IMR-90 (cell line): ENCODE measurements around the gene ROBO1. TPM values are rescaled to one million over a fixed set of nuclear protein-coding genes. Genes with fewer than 3 reads are reported as not detected.

ENCODE experiments used
- ATAC-seq: fragments of 200-7000 bp; cut with Tn5 transposase; 2 replicates; pipeline ENCODE4 v1.9.1; 2020; ENCODE audit warnings: low read depth, mild to moderate bottlenecking, moderate library complexity
- BruUV-seq: library from RNA; stranded (reverse); fragments of 400-500 nt; replicated peaks from 2 replicates; lab custom pipeline; 2021; lab: Mats Ljungman, UMichigan
- CTCF ChIA-PET: fragments of 300-600 bp; formaldehyde crosslinking; extraction: SDS; loops from one replicate; lab custom pipeline; 2021; ENCODE audit warnings: antibody characterized with exemption; lab: Yijun Ruan, JAX
- POLR2A ChIA-PET: fragments of 300-600 bp; sonication (Branson Sonifier 250); formaldehyde crosslinking; loops from one replicate; lab custom pipeline; 2022; ENCODE audit warnings: antibody characterized with exemption; ENCODE audit not compliant: unreplicated experiment; lab: Charles Lee
- DNase-seq: peaks from one replicate; pipeline ENCODE4 v3.0.0; 2013
- H2AFZ ChIP-seq: replicated peaks from 2 replicates; pipeline ENCODE3; 2013; ENCODE audit warnings: low read length, mild to moderate bottlenecking; ENCODE audit not compliant: poor library complexity
- H2AK5ac ChIP-seq: 2 replicates; pipeline ENCODE4 v1.6.1; 2013; ENCODE audit warnings: low read depth, low read length, inconsistent platforms
- H2AK9ac ChIP-seq: replicated peaks from 2 replicates; pipeline ENCODE3; 2013; ENCODE audit warnings: mild to moderate bottlenecking, low read depth, low read length, moderate library complexity; ENCODE audit not compliant: poor library complexity
- H2BK120ac ChIP-seq: 2 replicates; pipeline ENCODE4 v1.6.1; 2013; ENCODE audit warnings: low read depth, low read length, inconsistent platforms
- H2BK15ac ChIP-seq: 3 replicates; pipeline ENCODE4 v1.6.1; 2013; ENCODE audit warnings: low read depth, low read length, inconsistent platforms
- H2BK20ac ChIP-seq: 2 replicates; pipeline ENCODE4 v1.6.1; 2013; ENCODE audit warnings: low read depth, mild to moderate bottlenecking, inconsistent platforms, low read length, moderate library complexity
- H2BK5ac ChIP-seq: 2 replicates; pipeline ENCODE4 v1.6.1; 2013; ENCODE audit warnings: mild to moderate bottlenecking, low read depth, low read length, inconsistent platforms; ENCODE audit not compliant: poor library complexity, severe bottlenecking
- H3K14ac ChIP-seq: replicated peaks from 2 replicates; pipeline ENCODE4 v1.6.1; 2013; ENCODE audit warnings: low read depth, low read length, inconsistent platforms
- H3K18ac ChIP-seq: 2 replicates; pipeline ENCODE4 v1.6.1; 2013; ENCODE audit warnings: low read depth, low read length, control low read depth
- H3K23ac ChIP-seq: 2 replicates; pipeline ENCODE4 v1.6.1; 2013; ENCODE audit warnings: low read depth, low read length, inconsistent platforms
- H3K27ac ChIP-seq: 2 replicates; pipeline ENCODE4 v1.5.1; 2013; ENCODE audit warnings: mild to moderate bottlenecking, control low read depth, low read length; ENCODE audit not compliant: insufficient read depth
- H3K27me3 ChIP-seq: 2 replicates; pipeline ENCODE4 v1.6.1; 2013; ENCODE audit warnings: low read length; ENCODE audit not compliant: control insufficient read depth, insufficient read depth
- H3K36me3 ChIP-seq: 2 replicates; pipeline ENCODE4 v1.6.1; 2013; ENCODE audit warnings: low read length, mixed read lengths; ENCODE audit not compliant: control insufficient read depth, insufficient read depth
- H3K4ac ChIP-seq: 2 replicates; pipeline ENCODE4 v1.6.1; 2013; ENCODE audit warnings: low read depth, low read length, inconsistent platforms
- H3K4me1 ChIP-seq: 2 replicates; pipeline ENCODE4 v1.6.1; 2013; ENCODE audit warnings: low read length, mixed read lengths; ENCODE audit not compliant: control insufficient read depth, insufficient read depth
- H3K4me2 ChIP-seq: 2 replicates; pipeline ENCODE4 v1.6.1; 2013; ENCODE audit warnings: low read depth, mild to moderate bottlenecking, control low read depth, low read length, moderate library complexity
- H3K4me3 ChIP-seq: 2 replicates; pipeline ENCODE4 v1.5.1; 2013; ENCODE audit warnings: low read depth, mild to moderate bottlenecking, control low read depth, low read length, moderate library complexity; ENCODE audit not compliant: insufficient read depth
- H3K56ac ChIP-seq: 2 replicates; pipeline ENCODE4 v1.6.1; 2013; ENCODE audit warnings: low read length, inconsistent platforms; ENCODE audit not compliant: insufficient read depth; ENCODE audit errors: extremely low read depth
- H3K79me1 ChIP-seq, 2 experiments: 2 replicates each; pipeline ENCODE4 v1.6.1; 2013; ENCODE audit warnings: low read length in 2 of 2, inconsistent platforms in 1 of 2, low read depth in 1 of 2
- H3K9ac ChIP-seq: 2 replicates; pipeline ENCODE4 v1.6.1; 2013; ENCODE audit warnings: low read depth, low read length, control low read depth
- H3K9me1 ChIP-seq: 2 replicates; pipeline ENCODE4 v1.6.1; 2013; ENCODE audit warnings: low read length, inconsistent platforms; ENCODE audit not compliant: insufficient read depth
- H3K9me3 ChIP-seq: 2 replicates; pipeline ENCODE4 v1.6.1; 2013; ENCODE audit warnings: low read length; ENCODE audit not compliant: control insufficient read depth, insufficient read depth
- H4K20me1 ChIP-seq: 2 replicates; pipeline ENCODE4 v1.6.1; 2013; ENCODE audit warnings: low read length, inconsistent platforms; ENCODE audit not compliant: insufficient read depth
- H4K5ac ChIP-seq: 2 replicates; pipeline ENCODE4 v1.6.1; 2013; ENCODE audit warnings: mild to moderate bottlenecking, low read depth, low read length, control low read depth
- H4K8ac ChIP-seq, 2 experiments: 2 replicates each; pipeline ENCODE4 v1.6.1; 2013; ENCODE audit warnings: low read depth in 2 of 2, low read length in 2 of 2, control low read depth in 1 of 2, inconsistent platforms in 1 of 2
- H4K91ac ChIP-seq: 2 replicates; pipeline ENCODE4 v1.6.1; 2013; ENCODE audit warnings: low read depth, low read length, inconsistent platforms; ENCODE audit not compliant: insufficient read depth
- CHD1 ChIP-seq: IDR thresholded peaks from 2 replicates; pipeline ENCODE4 v1.6.1; 2012; ENCODE audit warnings: low read depth, low read length, improper control_type of control experiment
- ELK1 ChIP-seq: fragments of 150-350 bp; IDR thresholded peaks from 2 replicates; pipeline ENCODE4 v1.6.1; 2016; ENCODE audit warnings: low read depth, mild to moderate bottlenecking, low read length, moderate library complexity, borderline replicate concordance
- MXI1 ChIP-seq: IDR thresholded peaks from 2 replicates; pipeline ENCODE4 v1.6.1; 2012; ENCODE audit warnings: low read depth, mild to moderate bottlenecking, low read length, moderate library complexity, borderline replicate concordance
- POLR2A ChIP-seq: IDR thresholded peaks from 2 replicates; pipeline ENCODE4 v1.6.1; 2012; ENCODE audit warnings: mild to moderate bottlenecking, low read depth, low read length
- RCOR1 ChIP-seq: IDR thresholded peaks from 2 replicates; pipeline ENCODE4 v1.6.1; 2012; ENCODE audit warnings: mild to moderate bottlenecking, low read length, improper control_type of control experiment; ENCODE audit not compliant: insufficient replicate concordance
- RFX5 ChIP-seq: IDR thresholded peaks from 2 replicates; pipeline ENCODE4 v1.8.0; 2012; ENCODE audit warnings: low read depth, mild to moderate bottlenecking, low read length, moderate library complexity
- WGBS, 2 experiments: methylation state at CpG; one replicate each; pipeline versions ENCODE4 v1.1.5 to v1.1.7; 2013; ENCODE audit warnings: missing lambda C conversion rate in 2 of 2; ENCODE audit not compliant: insufficient read length in 1 of 2; ENCODE audit errors: extremely low coverage in 2 of 2; 5-methylcytosine and 5-hydroxymethylcytosine counted together
- dilution Hi-C: fragments of 300-500 bp; cut with HindIII; formaldehyde crosslinking; loops from one replicate; pipeline ENCODE4 v1.14.3; 2018; ENCODE audit warnings: low sequenced_read_pairs; ENCODE audit not compliant: unreplicated experiment
- in situ Hi-C: fragments of 300-500 bp; cut with MboI; formaldehyde crosslinking; loops from 3 replicates; pipeline ENCODE4 v1.14.3; 2019; ENCODE audit warnings: low sequenced_read_pairs, inconsistent platforms, mixed read lengths
- intact Hi-C: fragments of 100-400 bp; cut with micrococcal nuclease; formaldehyde crosslinking; loops from 2 replicates; pipeline ENCODE4 v1.10.0; 2022
- polyA plus RNA-seq, 3 experiments: library from polyadenylated mRNA; depleted of rRNA; stranded (reverse); fragments of >200 nt; gene quantifications; 2 replicates each; pipeline ENCODE4 v1.2.3, GENCODE V29; 2012; ENCODE audit warnings: low replicate concordance in 1 of 3
- total RNA-seq: library from RNA; depleted of rRNA; stranded (reverse); fragments of >200 nt; gene quantifications from 2 replicates; pipeline ENCODE4 v1.2.3, GENCODE V29; 2012

The ROBO1 gene
- total and polyA plus RNA-seq, 2 of the 4 experiments (the other 2 are of a cell fraction): 24.1 to 53.9 TPM

- Histone ChIP-seq H4K8ac (no peak overlapping the region), H4K5ac (0 out of 2 replicates have a peak overlapping the region, but pooled peaks have one; percentile 17), H2AK9ac (no peak overlapping the region), H3K27ac (no peak overlapping the region), H2BK15ac (no peak overlapping the region), H3K9ac (no peak overlapping the region), H2BK5ac (no peak overlapping the region), H3K23ac (no peak overlapping the region), H3K9me3 (no peaks in the 10 kb centered on the region), H4K91ac (no peak overlapping the region), H2BK20ac (no peak overlapping the region), H4K20me1 (no peaks in the 10 kb centered on the region), H2AFZ (no peak overlapping the region), H3K4me1 (peaks cover 2% of the 10 kb centered on the region; the same call in 1 of the 2 replicates), H3K79me1 (no peaks in the 10 kb centered on the region; a peak in 2 of 4 replicates), H3K18ac (no peak overlapping the region), H3K9me1 (0 out of 2 replicates have a peak, but pooled peaks cover 3% of the 10 kb centered on the region), H3K4ac (no peak overlapping the region), H3K56ac (no peak overlapping the region), H2AK5ac (no peak overlapping the region), H3K27me3 (no peaks in the 10 kb centered on the region), H3K36me3 (no peaks in the 10 kb centered on the region), H3K14ac (0 out of 2 replicates have a peak overlapping the region, but pooled peaks have one; percentile 14), H3K4me3 (no peak overlapping the region), H3K4me2 (no peak overlapping the region), H2BK120ac (no peak overlapping the region)
- dilution Hi-C loops: no loop called here
- no TSS peak for BruUV-seq
- TF ChIP-seq RCOR1 (no peak), RFX5 (no peak), ELK1 (no peak), MXI1 (no peak), POLR2A (no peak), CHD1 (no peak)
- ChIA-PET POLR2A (interaction anchor here (0.6 kb wide), 1 partner anchor 170 kb away, joined by 3 read pairs; no protein-coding TSS in a partner anchor), CTCF (interaction anchor here (1.1 kb wide), 1 partner anchor 13 kb away, joined by 3 read pairs; no protein-coding TSS in a partner anchor)
- WGBS, 2 experiments: 17% methylated on average over 2 of the region's 4 CpGs; no CpG with 5 or more reads in 1 of the 2 experiments
- intact Hi-C loops: loop anchor here (5.0 kb wide), 1 partner anchor 40 kb away; no protein-coding TSS in a partner anchor
- DNase-seq (no peak), ATAC-seq (no peak)
- in situ Hi-C loops: no loop called here
These were observed 920.6 kb downstream of the ROBO1 start for GRCh38 chr3:78847203-78847602.
